K562 (cell line): ENCODE results near the gene PRXL2B. TPM values are rescaled to one million over a fixed set of nuclear protein-coding genes. Genes with fewer than 3 reads are reported as not detected.

ENCODE experiments used
- CHCHD3 ChIP-seq: fragments of 250-450 bp; sonication (Bioruptor Pico); IDR thresholded peaks from 2 replicates; pipeline ENCODE4 v2.1.2; 2022; ENCODE audit warnings: mild to moderate bottlenecking
- DNMT1 ChIP-seq: fragments of 450-650 bp; IDR thresholded peaks from 2 replicates; pipeline ENCODE4 v1.6.1; 2016; ENCODE audit warnings: antibody characterized with exemption, mild to moderate bottlenecking
- HDAC2 ChIP-seq: fragments of 450-650 bp; IDR thresholded peaks from 2 replicates; pipeline ENCODE4 v1.6.1; 2016; ENCODE audit warnings: mild to moderate bottlenecking
- TFAM ChIP-seq: fragments of 250-450 bp; sonication (Bioruptor Pico); conservative IDR thresholded peaks from 2 replicates; pipeline ENCODE4 v1.5.0; 2021; ENCODE audit warnings: mild to moderate bottlenecking, moderate library complexity
- ZBTB40 ChIP-seq, 2 experiments: fragments of 450-650 bp in 1 of 2; sonication (generic) in 1 of 2; formaldehyde crosslinking in 1 of 2; IDR thresholded peaks; 2 replicates each; pipeline versions ENCODE4 v1.7.1 to v1.9.0; 2016 to 2022; ENCODE audit warnings: inconsistent platforms in 1 of 2, mild to moderate bottlenecking in 1 of 2, missing genetic modification reagents in 1 of 2
- ZNF518B ChIP-seq: fragments of 250-450 bp; sonication (Bioruptor Pico); IDR thresholded peaks from 2 replicates; pipeline ENCODE4 v1.5.0; 2021; ENCODE audit warnings: mild to moderate bottlenecking, moderate library complexity
- ZNF561 ChIP-seq: fragments of 450-650 bp; formaldehyde crosslinking; conservative IDR thresholded peaks from 2 replicates; pipeline ENCODE4 v1.4.0; 2020; ENCODE audit warnings: mild to moderate bottlenecking, moderate library complexity
- ZSCAN32 ChIP-seq: fragments of 450-650 bp; formaldehyde crosslinking; IDR thresholded peaks from 2 replicates; pipeline ENCODE4 v1.4.0; 2020; ENCODE audit warnings: mild to moderate bottlenecking, moderate library complexity
- polyA plus RNA-seq, 8 experiments: library from polyadenylated mRNA; depleted of rRNA in 4 of 8; stranded (reverse) in 5 of 8; unstranded in 3 of 8; fragments of >200 nt; fragmentation: Nextera tagmentation in 2 of 8; fragmentation: Illumina TruSeq in 1 of 8; extraction: Ambion mirVana in 2 of 8; extraction: Trizol in 1 of 8; gene quantifications; 2 replicates each; pipeline versions ENCODE4 v1.2.1 to v1.2.3, GENCODE V29; 2011 to 2014; ENCODE audit warnings: inconsistent platforms in 1 of 8, missing spikeins in 1 of 8
- total RNA-seq, 7 experiments: library from RNA; depleted of rRNA in 6 of 7; stranded (reverse); fragments of >200 nt in 6 of 7; fragmentation: Illumina TruSeq in 2 of 7; extraction: Trizol in 2 of 7; gene quantifications; 2 replicates each; pipeline versions ENCODE4 v1.2.1 to v1.2.3, GENCODE V29; 2011 to 2021; ENCODE audit warnings: low replicate concordance in 1 of 7
- TF ChIP-seq, protein P1 (sequence below): fragments of 450-650 bp; IDR thresholded peaks from 2 replicates; pipeline ENCODE4 v1.6.1; 2014; ENCODE audit warnings: low read depth, mild to moderate bottlenecking, moderate library complexity, borderline replicate concordance
- TF ChIP-seq, protein P2 (sequence below), 2 experiments: fragments of 250-450 bp in 1 of 2; fragments of 450-650 bp in 1 of 2; sonication (Bioruptor Pico) in 1 of 2; IDR thresholded peaks; 2 replicates each; pipeline versions ENCODE4 v1.6.1 to v1.8.0; 2016 to 2021; ENCODE audit warnings: mild to moderate bottlenecking in 2 of 2, moderate library complexity in 2 of 2, missing compliant biosample characterization in 1 of 2, missing genetic modification characterization in 1 of 2

PRXL2B gene
- total and polyA plus RNA-seq, 9 of the 15 experiments (the other 6 are each of a cell fraction or from before 2014, with no cell fraction given), result 0.99 to 25.3 (median 11.8) TPM

DNA sequence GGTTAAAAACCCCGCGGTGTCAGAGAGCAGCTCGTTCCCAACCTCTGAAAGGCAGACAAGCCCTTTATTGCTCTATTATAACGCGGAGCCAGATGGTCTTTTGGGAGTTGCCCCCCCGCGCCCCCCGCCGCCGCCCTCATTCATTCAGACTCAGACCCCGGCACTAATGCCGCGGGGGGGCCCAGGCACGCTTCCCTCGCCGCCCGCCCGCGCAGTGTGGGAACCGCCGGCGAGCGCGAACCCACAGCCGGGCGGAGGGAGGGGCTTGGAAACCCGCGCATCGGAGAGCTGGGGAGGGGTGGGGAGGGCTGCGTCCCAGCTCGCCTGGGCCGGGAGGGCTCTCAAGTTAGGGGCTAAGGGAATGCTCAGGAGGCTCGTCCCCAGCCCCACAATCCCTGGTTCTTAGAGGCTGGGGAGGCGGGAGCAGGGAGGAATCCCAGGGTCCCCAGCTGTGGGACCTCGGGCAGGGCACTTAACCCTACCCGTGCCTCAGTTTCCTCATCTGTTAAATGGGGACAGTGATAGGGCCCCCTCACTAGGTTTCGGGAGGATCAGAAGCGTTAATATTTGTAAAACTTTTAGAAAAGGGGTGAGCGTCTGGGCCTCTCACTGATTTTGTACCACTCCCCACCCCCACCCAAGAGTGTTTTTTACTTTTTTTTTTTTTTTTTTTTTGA lies 45.6 kb upstream of the PRXL2B start (continued):
- TF ChIP-seq ZNF561 (no peak), TFAM (CRISPR knock-in tag) (no peak), DNMT1 (no peak), HDAC2 (peak; percentile 48; the same call in 1 of the 2 replicates), ZSCAN32 (CRISPR knock-in tag) (no peak), ZBTB40 (IDR thresholded peaks at IDR 0.05) (no peak), ZBTB40 (CRISPR knock-in tag; IDR thresholded peaks at IDR 0.05) (no peak), CHCHD3 (CRISPR knock-in tag) (no peak), ZNF518B (CRISPR knock-in tag) (no peak)
- TF ChIP-seq, protein P1, sequence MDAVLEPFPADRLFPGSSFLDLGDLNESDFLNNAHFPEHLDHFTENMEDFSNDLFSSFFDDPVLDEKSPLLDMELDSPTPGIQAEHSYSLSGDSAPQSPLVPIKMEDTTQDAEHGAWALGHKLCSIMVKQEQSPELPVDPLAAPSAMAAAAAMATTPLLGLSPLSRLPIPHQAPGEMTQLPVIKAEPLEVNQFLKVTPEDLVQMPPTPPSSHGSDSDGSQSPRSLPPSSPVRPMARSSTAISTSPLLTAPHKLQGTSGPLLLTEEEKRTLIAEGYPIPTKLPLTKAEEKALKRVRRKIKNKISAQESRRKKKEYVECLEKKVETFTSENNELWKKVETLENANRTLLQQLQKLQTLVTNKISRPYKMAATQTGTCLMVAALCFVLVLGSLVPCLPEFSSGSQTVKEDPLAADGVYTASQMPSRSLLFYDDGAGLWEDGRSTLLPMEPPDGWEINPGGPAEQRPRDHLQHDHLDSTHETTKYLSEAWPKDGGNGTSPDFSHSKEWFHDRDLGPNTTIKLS, result no peak
- TF ChIP-seq, protein P2, sequence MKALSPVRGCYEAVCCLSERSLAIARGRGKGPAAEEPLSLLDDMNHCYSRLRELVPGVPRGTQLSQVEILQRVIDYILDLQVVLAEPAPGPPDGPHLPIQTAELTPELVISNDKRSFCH (CRISPR knock-in tag; IDR thresholded peaks at IDR 0.05), result no peak
- TF ChIP-seq, protein P2 (tag; IDR thresholded peaks at IDR 0.05), result no peak
